HepG2 (cell line): Measurements from ENCODE around the gene A2ML1.

Experiments
- ADNP ChIP-seq: sonication (generic); formaldehyde crosslinking; IDR thresholded peaks from 2 replicates; pipeline ENCODE4 v1.4.0; 2020; ENCODE audit warnings: missing genetic modification reagents
- BRD4 ChIP-seq: sonication (generic); formaldehyde crosslinking; IDR thresholded peaks from 2 replicates; pipeline ENCODE4 v1.4.0; 2020; ENCODE audit warnings: missing genetic modification reagents
- BRF2 ChIP-seq: sonication (generic); formaldehyde crosslinking; IDR thresholded peaks from 2 replicates; pipeline ENCODE4 v1.8.1; 2022; ENCODE audit warnings: mild to moderate bottlenecking, missing genetic modification reagents
- ELF1 ChIP-seq: sonication (generic); formaldehyde crosslinking; IDR thresholded peaks from 2 replicates; pipeline ENCODE4 v1.4.0; 2020; ENCODE audit warnings: missing genetic modification reagents
- REL ChIP-seq: sonication (generic); formaldehyde crosslinking; conservative IDR thresholded peaks from 2 replicates; pipeline ENCODE4 v1.8.0; 2022; ENCODE audit warnings: mild to moderate bottlenecking, missing genetic modification reagents, moderate library complexity
- REXO4 ChIP-seq: sonication (generic); formaldehyde crosslinking; IDR thresholded peaks from 2 replicates; pipeline ENCODE4 v1.8.0; 2022; ENCODE audit warnings: missing genetic modification reagents, mild to moderate bottlenecking, borderline replicate concordance
- TGIF2 ChIP-seq: IDR thresholded peaks from 2 replicates; pipeline ENCODE4 v1.6.1; 2016; ENCODE audit warnings: control low read depth, missing compliant biosample characterization
- THAP9 ChIP-seq: sonication (generic); formaldehyde crosslinking; IDR thresholded peaks from 2 replicates; pipeline ENCODE4; 2020; ENCODE audit warnings: missing genetic modification reagents, mild to moderate bottlenecking, borderline replicate concordance
- ZBTB26 ChIP-seq: IDR thresholded peaks from 2 replicates; pipeline ENCODE4 v1.6.1; 2016; ENCODE audit warnings: missing compliant biosample characterization, missing genetic modification reagents, borderline replicate concordance
- ZEB1 ChIP-seq: IDR thresholded peaks from 2 replicates; pipeline ENCODE4 v1.6.1; 2012; ENCODE audit warnings: mild to moderate bottlenecking, low read depth, inconsistent platforms; ENCODE audit not compliant: insufficient replicate concordance
- ZFP91 ChIP-seq: sonication (generic); formaldehyde crosslinking; IDR thresholded peaks from 2 replicates; pipeline ENCODE4 v1.9.0; 2022; ENCODE audit warnings: missing genetic modification reagents, mild to moderate bottlenecking, borderline replicate concordance
- ZNF530 ChIP-seq: sonication (generic); formaldehyde crosslinking; IDR thresholded peaks from 2 replicates; pipeline ENCODE4 v1.5.0; 2020; ENCODE audit warnings: low read depth, mild to moderate bottlenecking, missing genetic modification reagents

GRCh38 chr12:8813572-8814357 is 8.7 kb upstream of the A2ML1 start:
- TF ChIP-seq ZFP91 (CRISPR knock-in tag) (no peak), ZEB1 (no peak), REXO4 (CRISPR knock-in tag) (no peak), BRD4 (CRISPR knock-in tag) (no peak), TGIF2 (CRISPR knock-in tag) (no peak), ZNF530 (no peak), REL (CRISPR knock-in tag) (no peak), ELF1 (CRISPR knock-in tag) (no peak), ZBTB26 (no peak), BRF2 (CRISPR knock-in tag) (no peak), THAP9 (no peak), ADNP (no peak)
